DOHH2 (cell line): ENCODE data around the gene GPR148.
A peak's percentile ranks its signal among the peaks of the same experiment; 100 is the strongest.

Experiments
- H3F3A ChIP-seq: fragments of 200-600 bp; sonication (generic), shearing (Covaris generic); 2 replicates; pipeline ENCODE4 v1.6.0; 2016; ENCODE audit warnings: antibody characterized with exemption, mild to moderate bottlenecking; ENCODE audit not compliant: control insufficient read depth, insufficient read depth
- H3K27ac ChIP-seq: fragments of 200-600 bp; sonication (generic); 2 replicates; pipeline ENCODE4 v1.5.1; 2014; ENCODE audit warnings: low read depth, mild to moderate bottlenecking, low read length, moderate library complexity
- H3K27me3 ChIP-seq: fragments of 200-600 bp; sonication (generic); 2 replicates; pipeline ENCODE4 v1.6.1; 2014; ENCODE audit warnings: mild to moderate bottlenecking, low read length, mixed read lengths; ENCODE audit not compliant: control insufficient read depth
- H3K36me3 ChIP-seq: fragments of 200-600 bp; sonication (generic); 2 replicates; pipeline ENCODE4 v1.6.1; 2014; ENCODE audit warnings: mild to moderate bottlenecking, low read length, moderate library complexity, mixed read lengths; ENCODE audit not compliant: control insufficient read depth
- H3K4me1 ChIP-seq: fragments of 200-600 bp; sonication (generic); 2 replicates; pipeline ENCODE4 v1.6.1; 2014; ENCODE audit warnings: mild to moderate bottlenecking, low read length, mixed read lengths; ENCODE audit not compliant: control insufficient read depth
- H3K4me2 ChIP-seq: fragments of 200-600 bp; sonication (generic); 2 replicates; pipeline ENCODE4 v1.6.0; 2014; ENCODE audit warnings: mild to moderate bottlenecking, low read length, moderate library complexity
- H3K4me3 ChIP-seq: fragments of 200-600 bp; sonication (generic); 2 replicates; pipeline ENCODE4 v1.5.1; 2014; ENCODE audit warnings: mild to moderate bottlenecking, low read length, mixed read lengths
- H3K79me2 ChIP-seq: fragments of 200-600 bp; sonication (generic); 2 replicates; pipeline ENCODE4 v1.6.1; 2014; ENCODE audit warnings: mild to moderate bottlenecking, low read length, mixed read lengths; ENCODE audit not compliant: control insufficient read depth
- H3K9me2 ChIP-seq: fragments of 200-600 bp; sonication (generic); replicated peaks from 2 replicates; pipeline ENCODE4 v1.6.1; 2014; ENCODE audit warnings: mild to moderate bottlenecking, low read length, mixed read lengths; ENCODE audit not compliant: control insufficient read depth
- H3K9me3 ChIP-seq: fragments of 200-600 bp; sonication (generic); 2 replicates; pipeline ENCODE4 v1.6.1; 2014; ENCODE audit warnings: antibody characterized with exemption, low read length, mixed read lengths; ENCODE audit not compliant: control insufficient read depth, insufficient read depth
- H4K20me1 ChIP-seq: fragments of 200-600 bp; sonication (generic); 2 replicates; pipeline ENCODE4 v1.6.0; 2014; ENCODE audit warnings: low read depth, mild to moderate bottlenecking, antibody characterized with exemption, low read length, moderate library complexity; ENCODE audit not compliant: control insufficient read depth, insufficient read depth
- EZH2phosphoT487 ChIP-seq: fragments of 200-600 bp; sonication (generic); IDR thresholded peaks from 2 replicates; pipeline ENCODE4 v1.6.1; 2017; ENCODE audit warnings: borderline replicate concordance, mild to moderate bottlenecking, antibody characterized with exemption, low read length, moderate library complexity, mixed read lengths
- TF ChIP-seq, protein P1 (sequence below): fragments of 200-600 bp; sonication (generic); IDR thresholded peaks from one replicate; pipeline ENCODE4 v1.5.1; 2014; ENCODE audit warnings: antibody characterized with exemption, mild to moderate bottlenecking, low read depth, low read length; ENCODE audit not compliant: poor library complexity, severe bottlenecking

Gene GPR148

DNA sequence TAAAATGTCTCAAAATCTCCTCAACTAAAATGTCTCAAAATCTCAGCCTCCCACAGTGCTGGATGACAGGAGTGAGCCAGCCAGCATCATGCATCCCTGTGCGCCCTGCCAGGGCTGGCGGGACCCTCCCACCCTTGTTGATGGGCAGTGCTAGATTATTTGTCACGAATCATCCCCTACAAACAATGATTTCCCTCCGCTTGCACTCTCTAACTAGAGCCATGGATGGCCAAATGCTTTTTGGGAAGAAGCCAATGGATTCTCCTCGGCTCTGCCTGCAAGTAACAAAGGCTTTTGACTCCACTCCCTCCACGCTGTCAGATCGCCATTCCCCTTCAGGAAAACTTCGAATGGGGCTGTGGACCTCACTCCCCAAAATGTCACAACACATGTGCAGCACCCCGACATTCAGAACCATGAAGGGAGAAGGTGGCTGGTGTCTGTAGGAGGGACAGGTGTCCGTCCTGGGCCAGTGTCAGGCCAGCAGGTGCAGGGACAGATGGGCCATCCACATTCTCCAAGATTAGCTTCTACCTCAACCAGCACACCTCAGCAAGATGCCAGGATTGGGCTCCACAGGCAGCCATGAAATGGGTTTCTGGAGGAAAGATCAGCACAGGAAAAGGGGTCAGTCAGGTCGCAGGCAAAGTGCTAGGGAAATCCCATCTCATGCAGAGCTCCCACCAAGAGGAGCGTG lies 38.0 kb downstream of the GPR148 start:
- H3K4me3 ChIP-seq, result no peak overlapping the region
- no peaks in the 10 kb centered on the region for H3K9me2 ChIP-seq
- H3K79me2 ChIP-seq, result no peaks in the 10 kb centered on the region
- no peaks in the 10 kb centered on the region for H3K4me1 ChIP-seq
- H3K9me3 ChIP-seq, result no peaks in the 10 kb centered on the region
- H3K4me2 ChIP-seq, result no peak overlapping the region
- no peaks in the 10 kb centered on the region for H3K27me3 ChIP-seq
- H3K36me3 ChIP-seq, result no peaks in the 10 kb centered on the region
- TF ChIP-seq, protein P1, sequence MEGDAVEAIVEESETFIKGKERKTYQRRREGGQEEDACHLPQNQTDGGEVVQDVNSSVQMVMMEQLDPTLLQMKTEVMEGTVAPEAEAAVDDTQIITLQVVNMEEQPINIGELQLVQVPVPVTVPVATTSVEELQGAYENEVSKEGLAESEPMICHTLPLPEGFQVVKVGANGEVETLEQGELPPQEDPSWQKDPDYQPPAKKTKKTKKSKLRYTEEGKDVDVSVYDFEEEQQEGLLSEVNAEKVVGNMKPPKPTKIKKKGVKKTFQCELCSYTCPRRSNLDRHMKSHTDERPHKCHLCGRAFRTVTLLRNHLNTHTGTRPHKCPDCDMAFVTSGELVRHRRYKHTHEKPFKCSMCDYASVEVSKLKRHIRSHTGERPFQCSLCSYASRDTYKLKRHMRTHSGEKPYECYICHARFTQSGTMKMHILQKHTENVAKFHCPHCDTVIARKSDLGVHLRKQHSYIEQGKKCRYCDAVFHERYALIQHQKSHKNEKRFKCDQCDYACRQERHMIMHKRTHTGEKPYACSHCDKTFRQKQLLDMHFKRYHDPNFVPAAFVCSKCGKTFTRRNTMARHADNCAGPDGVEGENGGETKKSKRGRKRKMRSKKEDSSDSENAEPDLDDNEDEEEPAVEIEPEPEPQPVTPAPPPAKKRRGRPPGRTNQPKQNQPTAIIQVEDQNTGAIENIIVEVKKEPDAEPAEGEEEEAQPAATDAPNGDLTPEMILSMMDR, result no peak
- no peak for TF ChIP-seq EZH2phosphoT487
- H3F3A ChIP-seq, result no peaks in the 10 kb centered on the region
- H4K20me1 ChIP-seq, result no peaks in the 10 kb centered on the region
- no peak overlapping the region for H3K27ac ChIP-seq

DNA sequence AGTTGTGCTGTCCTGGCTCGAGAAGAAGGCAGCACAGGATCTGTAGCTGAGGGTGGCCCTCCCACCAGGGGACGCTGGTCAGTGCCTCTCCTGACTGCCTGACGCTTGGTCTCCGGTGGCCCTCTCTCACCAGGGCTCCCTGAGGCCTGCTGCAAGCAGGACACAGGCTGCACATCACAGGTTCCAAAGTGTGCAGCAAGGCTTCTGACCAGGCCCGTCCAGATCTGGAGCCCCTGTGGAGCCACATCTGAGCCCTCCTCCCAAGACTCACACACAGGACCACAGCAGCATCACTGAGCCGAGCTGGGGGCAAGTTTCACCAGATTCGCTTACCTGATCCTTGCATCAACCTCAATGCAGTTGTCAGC lies 38.5 kb downstream of the GPR148 start:
- Histone ChIP-seq H3K9me3 (no peaks in the 10 kb centered on the region), H3K27ac (no peak overlapping the region), H3K79me2 (no peaks in the 10 kb centered on the region), H3F3A (no peaks in the 10 kb centered on the region), H3K4me1 (no peaks in the 10 kb centered on the region), H4K20me1 (no peaks in the 10 kb centered on the region), H3K27me3 (no peaks in the 10 kb centered on the region), H3K4me2 (no peak overlapping the region), H3K36me3 (no peaks in the 10 kb centered on the region), H3K9me2 (no peaks in the 10 kb centered on the region), H3K4me3 (no peak overlapping the region)
- TF ChIP-seq EZH2phosphoT487, result no peak
- TF ChIP-seq, protein P1, result no peak

DNA sequence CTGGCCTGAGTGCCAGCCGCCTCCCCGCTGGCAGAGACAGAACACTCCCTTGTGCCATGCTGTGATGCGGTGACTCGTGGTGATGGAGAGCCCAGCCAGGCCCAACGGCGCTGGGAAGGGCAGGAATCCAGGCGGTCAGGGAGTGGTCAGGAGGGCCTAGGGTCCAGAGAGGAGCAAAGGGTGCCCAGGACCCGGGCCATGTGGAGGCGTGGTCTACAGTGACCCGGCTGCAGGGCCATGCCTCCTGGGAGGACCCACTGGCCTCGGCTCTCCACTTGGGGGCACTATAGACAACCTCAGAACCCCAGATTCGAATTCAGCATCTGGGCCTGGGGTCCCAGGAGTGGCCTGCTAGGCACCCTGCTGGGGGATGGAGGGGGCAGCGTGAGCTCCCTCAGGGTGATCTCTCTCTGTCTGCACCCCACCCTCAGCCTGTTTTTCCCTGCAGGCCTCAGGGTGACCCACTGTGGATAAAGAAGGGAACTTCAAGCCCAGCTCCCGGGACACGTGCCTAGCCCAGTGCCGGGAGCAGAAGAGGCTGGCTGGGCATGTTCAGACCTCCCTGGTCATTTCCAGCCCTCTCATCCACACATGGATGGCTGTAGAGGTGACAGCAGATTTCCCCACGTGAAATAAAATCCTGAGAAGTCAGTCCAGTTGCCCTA lies 39.5 kb downstream of the GPR148 start:
- H3K36me3 ChIP-seq, result no peaks in the 10 kb centered on the region
- TF ChIP-seq, protein P1, result peak; percentile 47
- no peak for TF ChIP-seq EZH2phosphoT487
- no peaks in the 10 kb centered on the region for H3F3A ChIP-seq
- H3K79me2 ChIP-seq, result no peaks in the 10 kb centered on the region
- H3K9me2 ChIP-seq, result no peaks in the 10 kb centered on the region
- H4K20me1 ChIP-seq, result no peaks in the 10 kb centered on the region
- no peak overlapping the region for H3K4me3 ChIP-seq
- H3K4me2 ChIP-seq, result no peak overlapping the region
- H3K27me3 ChIP-seq, result no peaks in the 10 kb centered on the region
- no peaks in the 10 kb centered on the region for H3K4me1 ChIP-seq
- H3K9me3 ChIP-seq, result no peaks in the 10 kb centered on the region
- H3K27ac ChIP-seq, result no peak overlapping the region
